Fibroblast of peridontal ligament (primary cell): ENCODE results near the gene PLA2G7.

ENCODE experiments used
- DNase-seq: peaks from one replicate; pipeline ENCODE4 v3.0.0-alpha.2; 2010; ENCODE audit errors: extremely low read depth

Gene PLA2G7

GRCh38 chr6:46688966-46689335 is 46.2 kb downstream of the PLA2G7 start:
- no peak for DNase-seq

GRCh38 chr6:46688117-46688965 is 46.8 kb downstream of the PLA2G7 start:
- no peak for DNase-seq

GRCh38 chr6:46687619-46688097 is 47.5 kb downstream of the PLA2G7 start, which contains the start of gene TDRD6:
Gene TDRD6, plus strand, starts transcription at chr6:46687885. Its CDS starts 244 bp downstream, at chr6:46688129.
- no peak for DNase-seq

- DNase-seq = peak; percentile 27
These were observed 50.4 kb downstream of the PLA2G7 start for GRCh38 chr6:46684771-46685170.

- no peak for DNase-seq
These were observed 57.9 kb downstream of the PLA2G7 start for GRCh38 chr6:46677314-46677654.

GRCh38 chr6:46676604-46677313 is 58.4 kb downstream of the PLA2G7 start:
- DNase-seq = no peak

- DNase-seq = no peak
These were observed 60.8 kb downstream of the PLA2G7 start for GRCh38 chr6:46674410-46674809.

- no peak for DNase-seq
These were observed 67.8 kb downstream of the PLA2G7 start for GRCh38 chr6:46667377-46667776.

GRCh38 chr6:46661483-46661882 is 73.7 kb downstream of the PLA2G7 start:
- DNase-seq = no peak

- DNase-seq = no peak
These were observed 77.5 kb downstream of the PLA2G7 start for GRCh38 chr6:46657642-46658041.

- no peak for DNase-seq
These were observed 79.4 kb downstream of the PLA2G7 start for GRCh38 chr6:46655803-46656202.
